Non-pigmented ciliary epithelial cell (primary cell): ENCODE measurements around the gene PAH.

ENCODE experiments used
- DNase-seq: peaks from one replicate; pipeline ENCODE4 v3.0.0-alpha.2; 2010; ENCODE audit warnings: low read depth

PAH gene

DNA sequence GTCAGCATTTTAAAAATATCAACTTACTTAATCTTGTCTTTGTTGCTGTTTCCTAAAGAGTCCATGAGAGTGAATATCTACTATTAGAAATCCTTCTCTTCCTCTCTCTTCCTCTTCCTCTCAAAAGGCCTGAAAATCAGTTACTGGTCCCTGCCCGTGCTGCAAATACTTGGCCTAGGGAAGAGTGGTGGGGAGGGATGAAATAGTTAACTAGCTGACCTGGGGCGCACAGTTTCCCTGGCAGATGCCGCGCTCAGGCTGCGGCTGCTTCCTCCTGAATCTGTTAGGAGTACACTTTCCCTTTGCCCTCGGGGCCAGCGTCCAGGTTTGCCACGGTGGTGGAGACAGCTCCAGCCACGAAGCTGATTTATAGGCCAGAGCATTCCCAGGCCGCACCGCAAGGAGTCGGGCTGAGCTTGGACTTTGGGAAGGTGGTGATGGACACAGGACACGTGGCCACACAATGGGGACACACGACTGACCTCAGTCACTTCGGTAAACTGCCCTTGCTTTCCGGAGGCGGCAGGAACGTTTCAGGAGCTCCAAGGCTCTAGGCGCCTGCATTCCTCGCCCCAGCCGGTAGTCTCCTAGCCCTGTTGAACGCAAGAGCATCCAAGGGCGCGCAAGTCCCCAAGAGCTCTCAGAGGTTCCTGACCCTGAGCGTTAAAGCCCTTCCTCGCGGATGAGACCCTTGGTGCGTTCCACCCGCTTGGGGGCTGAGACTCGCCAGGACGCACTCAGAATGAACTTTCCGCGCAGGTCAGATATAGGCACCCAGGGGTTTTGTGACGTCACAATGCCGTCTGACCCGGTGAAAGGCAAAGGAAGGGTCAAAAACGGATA is 33.3 kb upstream of the PAH start:
- DNase-seq: no peak

DNA sequence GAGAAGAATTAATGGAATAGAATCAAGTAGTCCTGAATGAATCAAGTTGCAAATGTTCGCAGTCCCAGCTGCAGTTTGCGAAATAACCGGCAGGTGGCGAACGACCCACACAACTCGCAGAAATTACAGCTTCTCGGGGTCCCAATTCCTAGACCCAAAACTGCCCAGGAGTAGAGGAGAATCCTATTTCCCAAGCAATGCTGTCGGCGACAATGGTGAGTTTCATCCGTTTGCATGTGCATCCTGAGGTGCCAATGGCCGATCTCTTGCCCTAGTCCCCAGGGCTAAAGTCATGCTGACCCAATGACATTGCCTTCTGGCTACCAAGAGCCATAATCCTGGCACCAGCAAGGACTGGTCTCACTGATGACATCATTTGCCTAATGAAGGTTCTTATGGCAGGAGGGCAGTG is 31.9 kb upstream of the PAH start:
- DNase-seq: no peak

GRCh38 chr12:102946042-102946441 is 29.0 kb upstream of the PAH start:
- DNase-seq: no peak

GRCh38 chr12:102939670-102940222 is 22.7 kb upstream of the PAH start:
- DNase-seq: no peak

DNA sequence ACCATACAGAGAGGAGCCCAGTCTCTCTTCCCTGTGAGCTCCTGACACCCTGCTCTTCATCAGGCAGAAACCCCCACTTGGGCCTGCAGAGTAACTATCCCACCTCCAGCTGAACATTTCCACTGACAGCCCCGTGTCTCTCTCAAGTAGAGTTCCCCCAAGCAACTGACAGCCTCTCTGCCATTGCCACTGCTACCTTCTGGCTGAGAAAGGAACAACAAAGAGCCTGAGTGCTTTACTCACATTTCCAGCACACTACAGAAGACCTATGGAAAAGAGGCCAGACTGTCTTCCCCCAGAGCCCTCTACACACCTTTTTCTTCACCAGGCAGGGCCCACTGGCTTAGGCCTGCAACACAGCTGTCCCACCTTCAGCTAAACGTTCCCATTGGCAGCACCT is 22.0 kb upstream of the PAH start:
- DNase-seq: no peak

- no peak for DNase-seq
These were observed 16.1 kb upstream of the PAH start for GRCh38 chr12:102933168-102933567.

DNA sequence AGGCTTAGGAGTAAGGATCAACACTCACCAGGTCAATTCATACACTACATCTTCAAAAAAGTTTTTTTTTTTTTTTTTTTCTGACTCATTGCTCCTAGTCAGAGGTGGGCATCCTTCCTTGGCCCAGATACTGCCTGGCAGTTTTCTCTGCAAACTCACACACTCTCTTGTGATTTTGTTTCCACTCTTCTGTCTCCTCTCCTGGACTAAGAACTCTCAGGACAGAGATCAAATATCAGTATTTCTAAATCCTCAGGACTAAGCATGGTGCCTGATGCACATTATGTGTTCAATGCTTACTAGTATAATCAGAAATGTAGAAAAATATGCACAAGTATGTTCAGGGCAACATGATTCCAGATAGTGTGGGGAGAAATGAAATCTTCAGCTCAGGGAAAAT is 10.2 kb upstream of the PAH start:
- no peak for DNase-seq

DNA sequence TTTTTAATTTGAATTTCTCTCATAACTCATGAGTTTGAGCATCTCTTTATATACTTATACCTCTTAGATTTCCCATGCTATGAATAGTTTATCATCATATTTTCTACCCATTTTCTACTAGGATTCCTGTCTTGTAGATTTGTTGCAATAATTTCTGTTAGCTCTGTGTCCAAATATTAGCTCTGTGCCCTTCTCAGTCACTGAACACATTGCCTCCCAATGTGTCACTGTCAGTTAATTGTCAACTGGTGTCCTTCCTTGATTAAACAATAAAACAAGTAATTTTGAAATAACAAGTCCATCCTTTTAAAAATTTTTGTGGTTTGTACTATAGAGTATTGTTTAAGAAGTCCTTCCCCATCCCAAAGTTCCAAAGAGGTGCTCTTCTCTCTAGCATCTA is 4.2 kb upstream of the PAH start:
- DNase-seq: no peak

DNA sequence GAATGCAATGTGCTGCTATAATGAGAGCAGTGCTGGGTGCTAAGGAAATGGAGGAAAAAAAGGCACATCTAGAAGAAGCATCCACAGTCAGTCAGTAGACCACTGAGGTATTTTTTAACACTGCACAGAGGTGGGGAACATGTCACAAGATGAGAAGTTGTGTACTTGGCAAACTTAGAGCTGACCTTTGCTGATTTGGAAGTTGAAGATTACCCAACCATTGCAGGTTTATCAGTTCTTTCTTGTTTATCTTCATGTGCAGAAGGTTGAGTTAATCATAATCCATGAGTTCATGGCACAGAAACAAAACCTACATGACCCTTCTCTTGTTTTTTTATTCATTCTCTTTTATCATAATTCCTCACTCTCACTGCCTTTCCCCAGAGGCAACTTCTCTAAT is 3.2 kb upstream of the PAH start:
- DNase-seq: no peak

GRCh38 chr12:102918840-102919239 is 1.8 kb upstream of the PAH start:
- no peak for DNase-seq

DNA sequence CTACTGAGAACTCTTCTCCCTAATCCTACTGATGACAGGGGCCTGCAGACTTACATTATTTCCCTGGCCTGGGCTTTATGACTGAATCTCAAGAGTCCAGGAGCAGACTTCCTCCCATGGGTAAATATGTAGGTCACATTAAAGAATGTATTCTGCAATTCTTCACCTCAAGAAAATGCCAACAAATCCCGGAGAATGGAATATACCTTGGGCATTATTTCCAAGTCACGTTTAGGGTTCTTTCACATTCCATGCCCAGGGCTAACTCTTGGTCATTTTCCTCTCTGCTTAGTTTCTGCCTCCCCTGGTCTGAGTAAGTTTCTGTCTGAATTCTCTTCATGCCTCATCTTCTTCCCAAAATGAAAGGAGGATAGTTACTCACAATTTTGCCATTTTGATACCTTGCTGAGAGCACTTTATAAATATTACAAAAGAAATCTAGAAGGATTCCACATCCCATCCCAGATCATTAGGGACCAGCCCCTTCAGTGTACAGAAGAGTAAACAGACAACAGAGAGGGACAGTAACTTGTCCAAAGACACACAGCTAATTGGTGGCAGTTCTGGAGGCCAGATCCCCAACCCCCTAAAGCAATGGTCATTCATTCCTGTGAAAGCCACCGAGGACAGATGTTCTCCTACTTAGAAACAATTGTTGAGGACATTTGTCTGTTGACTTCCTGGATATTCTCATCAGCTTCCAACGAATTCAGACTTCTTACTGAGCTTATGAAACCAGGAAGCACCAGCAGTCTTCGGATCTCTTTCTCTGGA is 605 bp downstream of the PAH start:
- DNase-seq: no peak

DNA sequence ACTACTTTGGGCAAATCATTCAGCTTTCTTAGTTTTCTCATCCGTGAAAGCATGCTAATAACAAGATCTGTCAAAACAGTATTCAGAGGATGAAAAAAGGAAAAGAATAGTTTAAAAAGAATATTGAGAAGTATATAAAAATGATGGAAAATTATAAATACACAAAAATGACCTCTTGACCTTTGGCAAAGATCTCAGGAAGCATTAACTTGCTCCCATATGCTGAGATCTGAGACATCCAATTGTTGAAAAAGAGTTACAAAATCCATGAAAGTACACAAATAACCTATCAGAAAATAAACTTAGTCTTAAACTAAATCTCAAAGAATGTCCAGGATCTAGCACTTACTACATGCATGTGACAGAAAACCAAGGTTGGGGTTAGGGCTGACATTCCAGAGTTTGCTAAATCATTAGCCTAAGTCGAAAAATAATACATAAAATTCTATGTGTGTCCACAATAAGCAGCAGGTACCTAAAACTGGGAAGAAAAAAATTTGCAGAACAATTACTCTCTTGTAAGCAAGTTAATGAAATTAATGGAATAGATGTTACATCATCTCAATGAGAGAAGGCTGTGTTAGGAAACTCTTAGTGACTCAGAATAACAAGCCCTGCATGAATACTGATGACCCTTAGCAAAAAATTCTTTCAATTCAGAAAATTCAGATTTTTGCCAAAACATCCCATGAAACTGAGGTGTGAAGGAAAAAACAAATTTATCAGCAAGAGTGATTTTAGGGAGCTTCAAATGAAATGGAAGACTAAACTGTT is 3.4 kb downstream of the PAH start:
- no peak for DNase-seq

GRCh38 chr12:102912258-102912657 is 4.8 kb downstream of the PAH start:
- no peak for DNase-seq

DNA sequence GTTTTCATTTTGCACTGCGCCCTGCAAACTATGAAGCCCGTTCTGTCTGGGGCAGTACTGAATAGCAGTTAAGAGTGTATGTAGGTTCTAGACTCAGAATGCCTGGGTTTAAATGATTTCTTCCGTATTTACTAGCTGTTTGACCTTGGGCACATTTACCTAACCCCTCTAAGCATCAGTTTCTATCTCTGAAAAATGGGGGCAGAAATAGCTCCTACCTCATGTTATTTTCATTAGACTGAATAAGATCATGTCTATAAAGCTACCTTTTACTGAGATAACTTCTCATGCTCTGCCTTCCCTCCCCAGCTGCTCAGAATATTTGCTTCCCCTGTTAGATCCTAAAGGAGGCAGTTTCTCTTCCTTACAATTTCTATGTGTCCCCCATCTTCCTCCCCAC is 5.7 kb downstream of the PAH start:
- DNase-seq: no peak

DNA sequence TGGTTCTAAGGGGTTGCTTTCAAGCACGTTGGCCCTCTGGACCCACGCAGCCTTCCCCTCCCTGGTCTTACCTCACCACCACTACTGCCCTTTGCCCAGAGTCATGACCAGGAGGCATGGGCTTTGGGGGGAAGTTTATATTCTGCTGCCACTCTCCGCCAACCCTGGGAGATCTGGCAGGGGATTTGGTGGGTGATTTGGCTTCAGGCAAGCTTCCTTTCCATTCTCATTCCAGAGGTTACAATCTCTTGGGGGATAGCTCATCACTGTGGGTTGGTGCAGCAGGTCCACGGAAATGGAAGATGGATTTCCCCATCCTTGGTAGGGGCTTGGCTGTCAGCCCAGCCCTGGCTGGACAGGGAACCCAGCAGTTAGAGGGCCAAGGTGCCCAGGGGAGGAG is 6.3 kb downstream of the PAH start:
- DNase-seq: no peak

GRCh38 chr12:102910137-102910536 is 6.9 kb downstream of the PAH start:
- DNase-seq: no peak

- no peak for DNase-seq
These were observed 9.1 kb downstream of the PAH start for GRCh38 chr12:102907918-102908317.

DNA sequence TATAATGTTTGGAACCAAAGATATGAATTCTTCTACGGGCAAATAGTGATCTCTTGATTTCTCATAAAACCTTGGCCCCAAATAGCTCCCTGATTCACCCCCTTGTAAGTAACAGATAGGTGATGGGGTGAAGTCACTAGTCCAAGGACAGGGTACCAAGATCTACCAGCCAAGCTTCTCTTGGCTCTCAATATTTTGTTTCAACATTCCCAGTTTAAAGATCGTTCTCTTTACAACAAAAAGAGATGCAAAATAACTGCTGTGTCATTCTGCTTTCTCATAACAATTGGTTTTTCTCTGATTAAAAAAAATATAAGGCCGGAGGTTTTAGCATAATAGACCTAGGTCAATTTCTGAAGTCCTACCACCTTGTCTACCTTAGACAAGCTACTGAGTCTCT is 11.8 kb downstream of the PAH start:
- DNase-seq: no peak

- DNase-seq: no peak
These were observed 13.6 kb downstream of the PAH start for GRCh38 chr12:102903337-102904007.

GRCh38 chr12:102902093-102902492 is 15.0 kb downstream of the PAH start:
- DNase-seq: no peak

- DNase-seq: no peak
These were observed 16.7 kb downstream of the PAH start for GRCh38 chr12:102900389-102900788.

DNA sequence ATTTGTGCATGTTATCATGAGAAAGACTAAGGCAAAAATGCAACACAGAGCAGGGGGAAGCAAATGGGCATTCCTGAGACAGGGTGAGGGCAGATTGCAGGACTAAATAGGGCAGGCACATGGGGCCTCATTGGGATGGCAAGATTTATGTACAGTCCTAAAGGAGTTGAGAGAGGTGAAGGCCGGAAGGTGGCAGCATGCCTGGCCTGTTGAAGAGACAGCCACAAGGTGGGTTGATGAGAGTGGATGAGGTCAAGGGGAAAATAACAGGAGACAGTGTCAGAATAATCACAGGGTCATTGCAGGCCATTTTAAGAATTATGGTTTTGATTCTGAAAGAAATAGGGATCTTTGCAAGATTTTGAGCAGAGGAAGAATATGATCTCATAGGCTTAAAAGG is 21.0 kb downstream of the PAH start:
- no peak for DNase-seq
